Osteoblast (primary cell): Measurements from ENCODE around the gene PNPO. TPM values are rescaled to one million over a fixed set of nuclear protein-coding genes. Genes with fewer than 3 reads are reported as not detected.
"Not testable (repeated sequence)": the region's sequence is repeated elsewhere in the genome, so short reads cannot be mapped to it uniquely, and the experiment has no call there.

Experiments used
- DNase-seq: peaks from one replicate; pipeline ENCODE4 v3.0.0; 2011; ENCODE audit warnings: low spot score, mixed read lengths; ENCODE audit not compliant: insufficient read length; ENCODE audit errors: missing footprints
- H2AFZ ChIP-seq: 2 replicates; pipeline ENCODE4 v1.6.0; 2011; ENCODE audit warnings: mild to moderate bottlenecking, low read length
- H3K27ac ChIP-seq: 2 replicates; pipeline ENCODE4 v1.5.1; 2011; ENCODE audit warnings: mild to moderate bottlenecking, low read depth, low read length, moderate library complexity
- H3K27me3 ChIP-seq: 2 replicates; pipeline ENCODE4 v1.6.0; 2012; ENCODE audit warnings: mild to moderate bottlenecking, control low read depth, inconsistent platforms, low read length, moderate library complexity; ENCODE audit not compliant: insufficient read depth
- H3K36me3 ChIP-seq: 2 replicates; pipeline ENCODE4 v1.5.1; 2011; ENCODE audit warnings: mild to moderate bottlenecking, low read length, control low read depth, moderate library complexity; ENCODE audit not compliant: insufficient read depth
- H3K4me1 ChIP-seq: 2 replicates; pipeline ENCODE4 v1.5.1; 2011; ENCODE audit warnings: mild to moderate bottlenecking, low read length, control low read depth, moderate library complexity; ENCODE audit not compliant: insufficient read depth
- H3K4me2 ChIP-seq: 2 replicates; pipeline ENCODE4 v1.6.0; 2011; ENCODE audit warnings: mild to moderate bottlenecking, low read length; ENCODE audit not compliant: insufficient read depth
- H3K4me3 ChIP-seq: fragments of 200-600 bp; sonication (generic); 3 replicates; pipeline ENCODE4 v1.5.1; 2012; ENCODE audit warnings: mild to moderate bottlenecking, low read length, inconsistent platforms; ENCODE audit not compliant: insufficient read depth
- H3K79me2 ChIP-seq: 2 replicates; pipeline ENCODE4 v1.6.0; 2012; ENCODE audit warnings: mild to moderate bottlenecking, low read length, control low read depth, inconsistent platforms; ENCODE audit not compliant: insufficient read depth
- H3K9me3 ChIP-seq: 2 replicates; pipeline ENCODE4 v1.5.1; 2011; ENCODE audit warnings: low read depth, low read length, control low read depth
- H4K20me1 ChIP-seq: 2 replicates; pipeline ENCODE4 v1.6.0; 2012; ENCODE audit warnings: mild to moderate bottlenecking, low read length, control low read depth; ENCODE audit not compliant: insufficient read depth
- total RNA-seq: library from RNA; depleted of rRNA; stranded (reverse); fragments of >200 nt; gene quantifications from 2 replicates; pipeline ENCODE4 v1.2.3, GENCODE V29; 2012
- TF ChIP-seq, protein P1 (sequence below): IDR thresholded peaks from 2 replicates; pipeline ENCODE4 v1.5.1; 2011; ENCODE audit warnings: mild to moderate bottlenecking, low read depth, low read length, moderate library complexity; ENCODE audit errors: extremely low read depth

The PNPO gene
- total RNA-seq, 1 donor: 31.5 TPM

DNA sequence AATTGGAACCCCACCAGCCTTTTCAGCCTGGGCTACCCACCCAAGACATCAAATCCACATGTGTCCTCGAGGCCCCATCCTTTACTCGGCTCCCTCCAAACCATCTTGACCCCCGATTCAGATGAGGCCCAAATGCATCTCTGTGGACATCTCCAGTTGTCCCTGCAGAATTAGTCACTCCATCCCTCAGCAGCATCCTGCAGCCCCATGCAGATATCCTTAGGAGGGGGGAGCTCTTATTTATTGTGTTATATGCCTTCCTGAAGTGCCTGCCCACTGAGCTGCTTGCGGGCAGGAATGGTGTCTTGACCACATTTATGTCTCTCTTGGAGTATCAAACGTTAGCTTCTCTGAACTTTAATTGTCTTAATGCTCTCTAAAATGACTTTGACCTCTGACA is 45.1 kb downstream of the PNPO start:
- no peaks in the 10 kb centered on the region for H3K9me3 ChIP-seq

GRCh38 chr17:47987240-47987835 is 46.0 kb downstream of the PNPO start:
- Histone ChIP-seq H3K79me2 (no peaks in the 10 kb centered on the region), H3K4me3 (no peak overlapping the region), H3K4me2 (no peak overlapping the region), H2AFZ (peak overlapping the region; percentile 73), H3K27me3 (no peaks in the 10 kb centered on the region), H3K27ac (no peak overlapping the region), H4K20me1 (no peaks in the 10 kb centered on the region), H3K4me1 (peaks cover 3% of the 10 kb centered on the region), H3K9me3 (no peaks in the 10 kb centered on the region), H3K36me3 (peaks cover 4% of the 10 kb centered on the region)
- TF ChIP-seq, protein P1, sequence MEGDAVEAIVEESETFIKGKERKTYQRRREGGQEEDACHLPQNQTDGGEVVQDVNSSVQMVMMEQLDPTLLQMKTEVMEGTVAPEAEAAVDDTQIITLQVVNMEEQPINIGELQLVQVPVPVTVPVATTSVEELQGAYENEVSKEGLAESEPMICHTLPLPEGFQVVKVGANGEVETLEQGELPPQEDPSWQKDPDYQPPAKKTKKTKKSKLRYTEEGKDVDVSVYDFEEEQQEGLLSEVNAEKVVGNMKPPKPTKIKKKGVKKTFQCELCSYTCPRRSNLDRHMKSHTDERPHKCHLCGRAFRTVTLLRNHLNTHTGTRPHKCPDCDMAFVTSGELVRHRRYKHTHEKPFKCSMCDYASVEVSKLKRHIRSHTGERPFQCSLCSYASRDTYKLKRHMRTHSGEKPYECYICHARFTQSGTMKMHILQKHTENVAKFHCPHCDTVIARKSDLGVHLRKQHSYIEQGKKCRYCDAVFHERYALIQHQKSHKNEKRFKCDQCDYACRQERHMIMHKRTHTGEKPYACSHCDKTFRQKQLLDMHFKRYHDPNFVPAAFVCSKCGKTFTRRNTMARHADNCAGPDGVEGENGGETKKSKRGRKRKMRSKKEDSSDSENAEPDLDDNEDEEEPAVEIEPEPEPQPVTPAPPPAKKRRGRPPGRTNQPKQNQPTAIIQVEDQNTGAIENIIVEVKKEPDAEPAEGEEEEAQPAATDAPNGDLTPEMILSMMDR: no peak
- peak; percentile 87 for DNase-seq

More for the DNA sequence above, 45.1 kb downstream of the PNPO start:
- TF ChIP-seq, protein P1: no peak
- Histone ChIP-seq H3K4me2 (no peak overlapping the region), H3K27me3 (no peaks in the 10 kb centered on the region), H3K4me3 (no peak overlapping the region), H3K27ac (no peak overlapping the region), H3K36me3 (peaks cover 10% of the 10 kb centered on the region), H3K79me2 (no peaks in the 10 kb centered on the region), H2AFZ (no peak overlapping the region), H4K20me1 (no peaks in the 10 kb centered on the region), H3K4me1 (peaks cover 3% of the 10 kb centered on the region)
- peak; percentile 68 for DNase-seq

DNA sequence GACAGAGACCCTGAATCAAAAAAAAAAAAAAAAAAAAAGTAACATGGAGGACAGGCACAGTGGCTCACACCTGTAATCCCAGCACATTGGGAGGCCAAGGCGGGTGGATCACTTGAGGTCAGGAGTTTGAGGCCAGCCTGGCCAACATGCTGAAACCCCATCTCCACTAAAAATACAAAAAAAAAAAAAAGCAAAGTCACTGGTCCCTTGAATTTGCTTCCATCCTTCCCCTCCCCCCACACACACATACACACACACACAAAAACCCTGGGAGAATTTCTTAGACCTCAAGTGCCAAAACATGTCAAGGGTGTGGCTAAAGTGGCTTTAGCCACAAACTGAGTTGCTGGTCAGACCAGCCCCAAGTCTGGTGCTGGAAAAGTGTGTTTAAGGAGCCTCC is 47.1 kb downstream of the PNPO start:
- not testable (repeated sequence) for H3K4me3 ChIP-seq, H3K4me1 ChIP-seq, H3K9me3 ChIP-seq, H3K4me2 ChIP-seq, H3K36me3 ChIP-seq, H3K79me2 ChIP-seq, H3K27me3 ChIP-seq, H4K20me1 ChIP-seq, H2AFZ ChIP-seq, H3K27ac ChIP-seq
- peak; percentile 30 for DNase-seq

- no peaks in the 10 kb centered on the region for H3K36me3 ChIP-seq
- H2AFZ ChIP-seq: no peak overlapping the region
- H3K4me3 ChIP-seq: no peak overlapping the region
- H3K27me3 ChIP-seq: peaks cover 2% of the 10 kb centered on the region
- H3K27ac ChIP-seq: no peak overlapping the region
- TF ChIP-seq, protein P1: no peak
- H4K20me1 ChIP-seq: no peaks in the 10 kb centered on the region
- H3K4me1 ChIP-seq: peaks cover 3% of the 10 kb centered on the region
- peak; percentile 51 for DNase-seq
- no peaks in the 10 kb centered on the region for H3K9me3 ChIP-seq
- no peak overlapping the region for H3K4me2 ChIP-seq
- H3K79me2 ChIP-seq: no peaks in the 10 kb centered on the region
Measured at GRCh38 chr17:47989159-47989558, 47.8 kb downstream of the PNPO start.
